ENCODE data around the gene LY6G6D. TPM values are rescaled to one million over a fixed set of nuclear protein-coding genes. Genes with fewer than 3 reads are reported as not detected.

Gene LY6G6D
- total and polyA plus RNA-seq, 2 donors (not counting 1 experiment from before 2014, with no cell fraction given) = not detected

- Histone ChIP-seq H3K9ac (ENCODE audit: low read length) (peak overlapping the region; percentile 97), H3K9me3 (ENCODE audit: control extremely low read depth in 1 of 3, control insufficient read depth in 2 of 3, insufficient read depth in 1 of 3, low read length in 2 of 3) (no peaks in the 10 kb centered on the region), H3K27me3 (replicated peaks in 1 of 4; ENCODE audit: control extremely low read depth in 1 of 4, control insufficient read depth in 3 of 4, insufficient read depth in 4 of 4, low read length in 3 of 4) (no peaks in the 10 kb centered on the region), H3K36me3 (replicated peaks in 1 of 2; ENCODE audit: control extremely low read depth in 1 of 2, control insufficient read depth in 1 of 2, extremely low read depth in 1 of 2, insufficient read depth in 2 of 2, low read length in 1 of 2) (peaks cover 0 to 36% of the 10 kb centered on the region in 2 experiments), H3K4me3 (ENCODE audit: control extremely low read depth in 1 of 5, extremely low read depth in 1 of 5, insufficient read depth in 1 of 5, low read depth in 2 of 5, low read length in 4 of 5) (peak overlapping the region; percentile 65 to 98 (median 96)), H3K4me1 (ENCODE audit: control insufficient read depth in 2 of 2, insufficient read depth in 2 of 2, low read length in 2 of 2) (peaks cover 20 to 28% of the 10 kb centered on the region in 2 donors), H4K20me1 (ENCODE audit: control insufficient read depth, insufficient read depth, low read length, poor library complexity, severe bottlenecking) (no peaks in the 10 kb centered on the region), H3K27ac (ENCODE audit: low read length in 2 of 2) (peak overlapping the region in 1 of 2 donors; percentile 93), H2AFZ (ENCODE audit: insufficient read depth, low read depth, low read length, poor library complexity, severe bottlenecking) (peak overlapping the region; percentile 89), H3K79me2 (ENCODE audit: control insufficient read depth, insufficient read depth, low read length) (peaks cover 42% of the 10 kb centered on the region), H3K4me2 (replicated peaks; ENCODE audit: low read depth, low read length, poor library complexity, severe bottlenecking) (peak overlapping the region; percentile 75)
- ATAC-seq (ENCODE audit: low read depth) (no peak), DNase-seq (no peak)
- whole genome bisulfite sequencing (ENCODE audit: insufficient coverage) = 27% methylated on average over 6 of the region's 7 CpGs
- intact Hi-C loops (cut with micrococcal nuclease) = loop anchor here (5.0 kb wide), 1 partner anchor 35 kb away; the partner anchor contains the start of genes CSNK2B and LY6G5B
- H3K4me1 Mint-ChIP-seq = peaks cover 32% of the 10 kb centered on the region
- CTCF ChIA-PET = interaction anchor here (1.7 to 2.3 kb wide), 2 partner anchors 68 to 129 kb away, joined by 8 to 11 read pairs; no protein-coding TSS in a partner anchor
- TF ChIP-seq EZH2 (IDR thresholded peaks at IDR 0.05; ENCODE audit: borderline replicate concordance, insufficient read depth, low read depth, low read length, poor library complexity, severe bottlenecking) = no peak
- no peak for TF ChIP-seq CTCF (IDR thresholded peaks at IDR 0.05)
- H3K4me3 Mint-ChIP-seq = peak overlapping the region; percentile 98
- H3K27ac Mint-ChIP-seq = peak overlapping the region; percentile 91
- H3K27me3 Mint-ChIP-seq = no peaks in the 10 kb centered on the region
- POLR2A ChIA-PET = no interaction called here
- H3K9me3 Mint-ChIP-seq (ENCODE audit: insufficient read depth) = no peaks in the 10 kb centered on the region
Measured at GRCh38 chr6:31701666-31702404, 13.3 kb upstream of the LY6G6D start.

DNA sequence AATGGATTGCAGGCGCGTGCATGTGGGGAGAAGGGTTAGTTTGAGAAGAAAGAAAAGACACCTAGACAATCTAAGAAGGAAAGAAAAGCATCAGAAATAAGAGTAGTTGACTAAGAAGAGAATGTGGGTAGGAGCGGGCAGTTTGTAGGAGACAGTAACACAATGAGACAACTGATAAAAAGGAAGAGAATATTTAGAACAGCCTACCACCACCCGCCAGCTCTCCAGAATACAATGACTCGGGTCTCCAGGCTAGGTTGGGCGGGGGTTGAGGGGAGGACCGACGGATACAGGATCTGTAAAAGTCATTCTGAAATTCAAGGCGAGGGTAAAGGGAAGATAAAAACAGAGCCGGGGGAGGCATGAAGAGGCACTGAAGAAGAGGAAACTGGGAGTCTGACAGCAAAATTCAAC is 12.7 kb upstream of the LY6G6D start:
- POLR2A ChIA-PET = interaction anchor here (1.1 to 1.9 kb wide), 6 partner anchors 25 to 160 kb away, joined by 3 to 16 read pairs (median 6); partner anchors contain the start of genes BAG6, DDAH2, HSPA1B and NEU1

More for the DNA sequence above, 12.7 kb upstream of the LY6G6D start:
- CTCF ChIA-PET = interaction anchor here (0.9 to 2.3 kb wide), 8 partner anchors 27 to 129 kb away, joined by 3 to 11 read pairs (median 6); partner anchors contain the start of genes DDAH2 and LSM2
- Histone ChIP-seq H3K4me1 (ENCODE audit: control insufficient read depth in 2 of 2, insufficient read depth in 2 of 2, low read length in 2 of 2) (peaks cover 20 to 28% of the 10 kb centered on the region in 2 donors), H4K20me1 (ENCODE audit: control insufficient read depth, insufficient read depth, low read length, poor library complexity, severe bottlenecking) (no peaks in the 10 kb centered on the region), H3K36me3 (replicated peaks in 1 of 2; ENCODE audit: control extremely low read depth in 1 of 2, control insufficient read depth in 1 of 2, extremely low read depth in 1 of 2, insufficient read depth in 2 of 2, low read length in 1 of 2) (peaks cover 0 to 31% of the 10 kb centered on the region in 2 experiments), H3K27me3 (replicated peaks in 1 of 4; ENCODE audit: control extremely low read depth in 1 of 4, control insufficient read depth in 3 of 4, insufficient read depth in 4 of 4, low read length in 3 of 4) (no peaks in the 10 kb centered on the region), H3K9ac (ENCODE audit: low read length) (peak overlapping the region; percentile 97), H3K79me2 (ENCODE audit: control insufficient read depth, insufficient read depth, low read length) (peaks cover 42% of the 10 kb centered on the region), H3K4me2 (replicated peaks; ENCODE audit: low read depth, low read length, poor library complexity, severe bottlenecking) (peak overlapping the region; percentile 75), H3K9me3 (ENCODE audit: control extremely low read depth in 1 of 3, control insufficient read depth in 2 of 3, insufficient read depth in 1 of 3, low read length in 2 of 3) (no peaks in the 10 kb centered on the region), H3K27ac (ENCODE audit: low read length in 2 of 2) (peak overlapping the region; percentile 87 to 93), H2AFZ (ENCODE audit: insufficient read depth, low read depth, low read length, poor library complexity, severe bottlenecking) (peak overlapping the region; percentile 89), H3K4me3 (ENCODE audit: control extremely low read depth in 1 of 5, extremely low read depth in 1 of 5, insufficient read depth in 1 of 5, low read depth in 2 of 5, low read length in 4 of 5) (peak overlapping the region; percentile 65 to 98 (median 96))
- intact Hi-C loops (cut with micrococcal nuclease) = loop anchor here (5.0 kb wide), 1 partner anchor 35 kb away; the partner anchor contains the start of genes CSNK2B and LY6G5B
- peak overlapping the region; percentile 91 for H3K27ac Mint-ChIP-seq
- peaks cover 32% of the 10 kb centered on the region for H3K4me1 Mint-ChIP-seq
- 0% methylated on average over 5 of the region's 10 CpGs for WGBS (ENCODE audit: insufficient coverage)
- no peak for DNase-seq
- H3K9me3 Mint-ChIP-seq (ENCODE audit: insufficient read depth) = no peaks in the 10 kb centered on the region
- H3K4me3 Mint-ChIP-seq = peak overlapping the region; percentile 98
- ATAC-seq (ENCODE audit: low read depth) = no peak
- H3K27me3 Mint-ChIP-seq = no peaks in the 10 kb centered on the region
- no peak for TF ChIP-seq EZH2 (IDR thresholded peaks at IDR 0.05; ENCODE audit: borderline replicate concordance, insufficient read depth, low read depth, low read length, poor library complexity, severe bottlenecking)
- TF ChIP-seq CTCF (IDR thresholded peaks at IDR 0.05) = no peak
